HepG2 (cell line): ENCODE results near the gene ANKRD40CL. TPM values are rescaled to one million over a fixed set of nuclear protein-coding genes. Genes with fewer than 3 reads are reported as not detected.

Experiments
- ATAC-seq: fragments of 200-7000 bp; cut with Tn5 transposase; 3 replicates; pipeline ENCODE4 v1.9.1; 2020; ENCODE audit warnings: mild to moderate bottlenecking, moderate library complexity
- BruUV-seq: library from RNA; stranded (reverse); fragments of 400-500 nt; replicated peaks from 2 replicates; lab custom pipeline; 2021; lab: Mats Ljungman, UMichigan
- CTCF ChIA-PET: fragments of 300-600 bp; formaldehyde crosslinking; extraction: SDS; loops from one replicate; lab custom pipeline; 2021; ENCODE audit warnings: low total read pairs, inconsistent platforms, low intra/inter-chr PET ratio; lab: Yijun Ruan, JAX
- POLR2A ChIA-PET: fragments of 350-600 bp; sonication (Branson Sonifier 250); formaldehyde crosslinking; loops from one replicate; lab custom pipeline; 2020; ENCODE audit warnings: antibody characterized with exemption, inconsistent platforms; lab: Yijun Ruan, JAX
- DNase-seq: peaks from one replicate; pipeline ENCODE4 v3.0.0-alpha.2; 2015; ENCODE audit warnings: low spot score
- FAIRE-seq: peaks from 3 replicates; lab custom pipeline; 2011; peaks lifted over from hg19 to GRCh38; lab: Jason Lieb, UNC
- H2AFZ ChIP-seq: one replicate; pipeline ENCODE4 v1.6.1; 2011; ENCODE audit warnings: low read length, inconsistent platforms
- H3K27ac ChIP-seq: fragments of 300-600 bp; 3 replicates; pipeline ENCODE4 v1.8.0; 2011; ENCODE audit warnings: mixed run types, mild to moderate bottlenecking, mixed read lengths, low read length, inconsistent platforms; ENCODE audit not compliant: insufficient read depth; ENCODE audit errors: extremely low read length
- H3K27me3 ChIP-seq, 2 experiments: fragments of 200-600 bp in 1 of 2; 2 replicates in 1 of 2; 3 replicates in 1 of 2; pipeline versions ENCODE4 v1.6.0 to v1.8.0; 2011; ENCODE audit warnings: low read length in 2 of 2, mild to moderate bottlenecking in 2 of 2, moderate library complexity in 2 of 2, inconsistent platforms in 1 of 2; ENCODE audit not compliant: insufficient read depth in 2 of 2, control insufficient read depth in 1 of 2
- H3K36me3 ChIP-seq, 2 experiments: fragments of 200-600 bp in 1 of 2; replicated peaks in 1 of 2; 2 replicates in 1 of 2; 3 replicates in 1 of 2; pipeline versions ENCODE4 v1.5.1 to v1.8.0; 2011; ENCODE audit warnings: low read length in 2 of 2, inconsistent platforms in 1 of 2; ENCODE audit not compliant: insufficient read depth in 2 of 2, control insufficient read depth in 1 of 2
- H3K4me1 ChIP-seq: 2 replicates; pipeline ENCODE4 v1.5.1; 2012; ENCODE audit warnings: low read length, inconsistent platforms; ENCODE audit not compliant: insufficient read depth
- H3K4me2 ChIP-seq: 2 replicates; pipeline ENCODE4 v1.6.0; 2011; ENCODE audit warnings: low read depth, low read length, inconsistent platforms
- H3K4me3 ChIP-seq, 3 experiments: fragments of 200-600 bp in 1 of 3; sonication (generic), shearing (Covaris generic) in 1 of 3; replicated peaks in 1 of 3; 2 replicates each; pipeline ENCODE4 v1.5.1; 2011 to 2016; ENCODE audit warnings: low read length in 3 of 3, inconsistent platforms in 2 of 3, low read depth in 2 of 3, mild to moderate bottlenecking in 2 of 3, control low read depth in 1 of 3, mixed read lengths in 1 of 3; ENCODE audit not compliant: insufficient read depth in 1 of 3
- H3K79me2 ChIP-seq: one replicate; pipeline ENCODE4 v1.6.1; 2011; ENCODE audit warnings: low read length, inconsistent platforms; ENCODE audit not compliant: insufficient read depth
- H3K9ac ChIP-seq: 2 replicates; pipeline ENCODE4 v1.6.0; 2011; ENCODE audit warnings: mild to moderate bottlenecking, low read depth, low read length, inconsistent platforms; ENCODE audit not compliant: insufficient read depth
- H3K9me3 ChIP-seq: 2 replicates; pipeline ENCODE4 v1.5.1; 2012; ENCODE audit warnings: mild to moderate bottlenecking, low read length
- H4K20me1 ChIP-seq: 2 replicates; pipeline ENCODE4 v1.6.0; 2011; ENCODE audit warnings: inconsistent platforms, mild to moderate bottlenecking, low read length, moderate library complexity; ENCODE audit not compliant: insufficient read depth
- HOXA9 ChIP-seq: sonication (generic); formaldehyde crosslinking; IDR thresholded peaks from 2 replicates; pipeline ENCODE4 v1.8.1; 2022; ENCODE audit warnings: missing genetic modification reagents, mild to moderate bottlenecking, moderate library complexity, borderline replicate concordance
- KLF9 ChIP-seq: IDR thresholded peaks from 2 replicates; pipeline ENCODE4 v1.6.1; 2016; ENCODE audit warnings: low read depth
- ONECUT2 ChIP-seq: sonication (generic); formaldehyde crosslinking; IDR thresholded peaks from 2 replicates; pipeline ENCODE4 v1.4.0; 2020; ENCODE audit warnings: missing genetic modification reagents
- POGK ChIP-seq: sonication (generic); formaldehyde crosslinking; conservative IDR thresholded peaks from 2 replicates; pipeline ENCODE4 v1.8.0; 2022; ENCODE audit warnings: mild to moderate bottlenecking, moderate library complexity, missing genetic modification reagents
- POGZ ChIP-seq: sonication (generic); formaldehyde crosslinking; IDR thresholded peaks from 2 replicates; pipeline ENCODE4 v1.4.0; 2020; ENCODE audit warnings: mild to moderate bottlenecking, missing genetic modification reagents
- POLR2A ChIP-seq, 2 experiments: IDR thresholded peaks; 2 replicates each; pipeline ENCODE4 v1.6.1; 2011; ENCODE audit warnings: low read depth in 2 of 2, low read length in 2 of 2, mild to moderate bottlenecking in 1 of 2, moderate library complexity in 1 of 2; ENCODE audit not compliant: insufficient read depth in 1 of 2
- SP1 ChIP-seq, 2 experiments: fragments of 450-650 bp in 1 of 2; sonication (generic) in 1 of 2; formaldehyde crosslinking in 1 of 2; IDR thresholded peaks; 2 replicates each; pipeline versions ENCODE4 v1.4.0 to v1.6.1; 2016 to 2020; ENCODE audit warnings: missing genetic modification reagents in 1 of 2
- XBP1 ChIP-seq: sonication (generic); formaldehyde crosslinking; IDR thresholded peaks from 2 replicates; pipeline ENCODE4 v1.5.0; 2020; ENCODE audit warnings: missing genetic modification reagents
- ZNF724P ChIP-seq: sonication (generic); formaldehyde crosslinking; IDR thresholded peaks from 2 replicates; pipeline ENCODE4 v1.8.0; 2022; ENCODE audit warnings: missing genetic modification reagents, borderline replicate concordance
- WGBS: methylation state at CpG from one replicate; pipeline ENCODE4 v1.1.6; 2017; ENCODE audit warnings: low lambda C conversion rate; 5-methylcytosine and 5-hydroxymethylcytosine counted together
- in situ Hi-C: cut with HindIII; loops from 2 replicates; pipeline ENCODE4 v1.10.0; 2017; ENCODE audit warnings: low pct_unique_long_range_greater_than_20kb; ENCODE audit not compliant: extremely low pct_ligation_motif_present
- intact Hi-C: fragments of 100-400 bp; cut with micrococcal nuclease; formaldehyde crosslinking; loops from one replicate; pipeline ENCODE4 v1.10.0; 2022; ENCODE audit not compliant: unreplicated experiment
- polyA plus RNA-seq, 8 experiments: library from polyadenylated mRNA; depleted of rRNA in 3 of 8; stranded (reverse) in 7 of 8; unstranded in 1 of 8; fragments of >200 nt; fragmentation: Illumina TruSeq in 4 of 8; extraction: Trizol in 4 of 8; gene quantifications; 2 replicates each; pipeline versions ENCODE4 v1.2.1 to v1.2.3, GENCODE V29; 2011 to 2016; ENCODE audit warnings: low read depth in 4 of 8, missing spikeins in 1 of 8, mixed read lengths in 1 of 8; ENCODE audit not compliant: insufficient read depth in 1 of 8
- total RNA-seq, 5 experiments: library from RNA; depleted of rRNA; stranded (reverse); fragments of >200 nt; fragmentation: Illumina TruSeq; extraction: Trizol; gene quantifications; 2 replicates each; pipeline ENCODE4 v1.2.3, GENCODE V29; 2016; ENCODE audit warnings: low read depth in 1 of 5
- TF ChIP-seq, protein P1 (sequence below): sonication (generic); formaldehyde crosslinking; IDR thresholded peaks from 2 replicates; pipeline ENCODE4 v1.5.0; 2020; ENCODE audit warnings: mild to moderate bottlenecking, low read depth, missing genetic modification reagents, borderline replicate concordance
- TF ChIP-seq, protein P2 (sequence below): sonication (generic); formaldehyde crosslinking; IDR thresholded peaks from 2 replicates; pipeline ENCODE4 v1.8.1; 2022; ENCODE audit warnings: low read depth, mild to moderate bottlenecking, missing genetic modification reagents

ANKRD40CL gene
- total and polyA plus RNA-seq, 2 of the 13 experiments (the other 11 are each of a cell fraction or from before 2014, with no cell fraction given) = 0.03 to 0.11 TPM

DNA sequence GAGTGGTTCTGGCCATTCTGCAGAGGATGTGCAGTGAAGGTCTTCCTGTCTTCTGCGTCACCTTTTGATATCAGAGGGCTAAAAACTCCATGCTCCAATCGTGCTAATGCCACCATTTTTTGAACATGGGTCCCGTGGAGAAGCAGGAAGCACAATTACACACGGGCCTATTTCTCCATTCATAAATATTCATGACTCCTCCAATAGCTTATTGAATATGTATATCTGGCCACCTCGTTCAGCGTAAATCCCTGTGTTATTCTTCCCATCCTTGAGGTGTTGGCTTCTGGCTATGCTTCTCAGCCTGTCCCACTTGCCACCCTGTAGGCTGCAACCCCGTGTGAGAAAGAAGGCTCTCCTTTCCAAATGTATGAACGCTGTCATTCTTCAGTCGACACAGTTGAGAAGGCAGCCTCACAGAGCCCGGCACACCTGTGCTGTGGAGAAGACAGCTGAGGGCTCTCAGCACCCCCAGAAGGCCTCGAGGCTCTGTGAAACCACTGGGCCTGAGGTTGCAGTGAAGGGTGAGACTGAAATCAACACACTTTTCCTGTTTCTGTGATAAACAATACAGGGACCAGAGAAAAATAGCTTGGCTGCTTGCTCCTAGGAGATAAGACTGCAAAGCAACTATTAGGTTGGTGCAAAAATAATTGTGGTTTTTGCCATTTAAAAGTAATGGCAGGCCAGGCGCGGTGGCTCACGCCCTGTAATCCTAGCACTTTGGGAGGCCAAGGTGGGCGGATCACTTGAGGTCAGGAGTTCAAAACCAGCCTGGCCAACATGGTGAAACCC lies 4.9 kb upstream of the ANKRD40CL start (continued):
- TF ChIP-seq POGK (CRISPR knock-in tag) (no peak), POLR2A (IDR thresholded peaks at IDR 0.05; ENCODE audit: insufficient read depth in 1 of 2, low read depth in 2 of 2, low read length in 2 of 2) (no peak)

DNA sequence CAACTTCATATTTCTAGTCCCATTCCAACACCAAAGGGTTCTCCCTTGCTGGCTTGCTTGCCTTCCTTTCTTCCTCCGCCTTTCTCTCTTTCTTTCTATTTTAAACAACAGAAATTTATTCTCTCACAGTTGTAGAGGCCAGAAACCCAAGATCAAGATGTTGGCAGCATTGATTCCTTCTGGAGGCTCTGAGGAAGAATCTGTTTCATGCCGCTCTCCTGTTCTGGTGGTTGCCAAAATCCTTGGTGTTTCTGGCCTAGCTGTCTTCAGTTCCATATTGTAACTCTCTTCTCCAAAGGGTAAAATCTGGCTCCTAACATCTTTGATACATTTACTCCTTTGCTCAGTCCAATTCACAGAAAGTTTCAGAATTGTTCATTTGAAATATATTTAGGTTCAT lies 3.0 kb upstream of the ANKRD40CL start:
- Histone ChIP-seq H3K9me3 (no peaks in the 10 kb centered on the region), H3K79me2 (no peaks in the 10 kb centered on the region), H3K27ac (no peak overlapping the region), H3K4me2 (no peak overlapping the region), H4K20me1 (no peaks in the 10 kb centered on the region), H2AFZ (no peak overlapping the region), H3K9ac (no peak overlapping the region), H3K36me3 (no peaks in the 10 kb centered on the region), H3K27me3 (peaks cover 0 to 2% of the 10 kb centered on the region in 2 experiments; a peak in 1 of 5 replicates), H3K4me3 (no peak overlapping the region), H3K4me1 (peaks cover 33% of the 10 kb centered on the region)
- FAIRE-seq (no peak), DNase-seq (no peak), ATAC-seq (no peak)
- intact Hi-C loops = no loop called here
- in situ Hi-C loops = no loop called here
- TF ChIP-seq, protein P1, sequence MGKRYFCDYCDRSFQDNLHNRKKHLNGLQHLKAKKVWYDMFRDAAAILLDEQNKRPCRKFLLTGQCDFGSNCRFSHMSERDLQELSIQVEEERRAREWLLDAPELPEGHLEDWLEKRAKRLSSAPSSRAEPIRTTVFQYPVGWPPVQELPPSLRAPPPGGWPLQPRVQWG (CRISPR knock-in tag) = no peak
- no peak for TF ChIP-seq KLF9 (CRISPR knock-in tag)
- TF ChIP-seq ZNF724P = no peak
- TF ChIP-seq ONECUT2 (CRISPR knock-in tag) = no peak
- no peak for TF ChIP-seq XBP1 (CRISPR knock-in tag)
- TF ChIP-seq POGZ (CRISPR knock-in tag) = no peak
- TF ChIP-seq HOXA9 (CRISPR knock-in tag) = no peak
- TF ChIP-seq SP1 (IDR thresholded peaks at IDR 0.05) = no peak
- TF ChIP-seq SP1 (CRISPR knock-in tag; IDR thresholded peaks at IDR 0.05) = no peak
- TF ChIP-seq, protein P2, sequence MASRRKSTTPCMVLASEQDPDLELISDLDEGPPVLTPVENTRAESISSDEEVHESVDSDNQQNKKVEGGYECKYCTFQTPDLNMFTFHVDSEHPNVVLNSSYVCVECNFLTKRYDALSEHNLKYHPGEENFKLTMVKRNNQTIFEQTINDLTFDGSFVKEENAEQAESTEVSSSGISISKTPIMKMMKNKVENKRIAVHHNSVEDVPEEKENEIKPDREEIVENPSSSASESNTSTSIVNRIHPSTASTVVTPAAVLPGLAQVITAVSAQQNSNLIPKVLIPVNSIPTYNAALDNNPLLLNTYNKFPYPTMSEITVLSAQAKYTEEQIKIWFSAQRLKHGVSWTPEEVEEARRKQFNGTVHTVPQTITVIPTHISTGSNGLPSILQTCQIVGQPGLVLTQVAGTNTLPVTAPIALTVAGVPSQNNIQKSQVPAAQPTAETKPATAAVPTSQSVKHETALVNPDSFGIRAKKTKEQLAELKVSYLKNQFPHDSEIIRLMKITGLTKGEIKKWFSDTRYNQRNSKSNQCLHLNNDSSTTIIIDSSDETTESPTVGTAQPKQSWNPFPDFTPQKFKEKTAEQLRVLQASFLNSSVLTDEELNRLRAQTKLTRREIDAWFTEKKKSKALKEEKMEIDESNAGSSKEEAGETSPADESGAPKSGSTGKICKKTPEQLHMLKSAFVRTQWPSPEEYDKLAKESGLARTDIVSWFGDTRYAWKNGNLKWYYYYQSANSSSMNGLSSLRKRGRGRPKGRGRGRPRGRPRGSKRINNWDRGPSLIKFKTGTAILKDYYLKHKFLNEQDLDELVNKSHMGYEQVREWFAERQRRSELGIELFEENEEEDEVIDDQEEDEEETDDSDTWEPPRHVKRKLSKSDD (CRISPR knock-in tag) = no peak
- POLR2A ChIA-PET = no interaction called here
- BruUV-seq = no TSS peak
- WGBS = 93% methylated on average over 2 of the region's 2 CpGs
- CTCF ChIA-PET = no interaction called here
